Inferior parietal cortex (tissue), 1 donor: ENCODE measurements around the gene PRR5L.
"Not testable (repeated sequence)": the region's sequence is repeated elsewhere in the genome, so short reads cannot be mapped to it uniquely, and the experiment has no call there.

Experiments used
- DNase-seq: peaks from one replicate; pipeline ENCODE4 v3.0.0-alpha.2; 2016; ENCODE audit errors: extremely low spot score

PRR5L gene

DNA sequence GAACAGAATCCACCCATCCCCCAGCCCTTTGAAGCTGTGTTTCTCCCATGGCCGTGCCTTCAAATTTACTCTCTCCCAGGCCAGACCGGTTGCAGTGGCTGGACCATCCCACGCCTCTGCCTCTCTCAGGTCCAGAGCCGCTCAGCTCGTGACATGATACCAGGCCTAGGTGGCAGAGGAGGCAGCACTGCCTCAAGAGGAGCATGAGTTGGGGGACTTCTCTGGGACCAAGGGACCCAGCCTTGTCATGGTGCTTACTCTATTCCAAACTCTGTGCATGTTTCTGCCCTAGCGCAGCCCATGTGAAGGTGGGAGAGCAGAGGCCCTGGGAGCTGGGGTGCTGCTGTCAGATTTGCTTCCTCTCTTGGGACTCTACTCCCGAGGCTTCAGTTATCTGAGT, 163.0 kb downstream of the PRR5L start:
- no peak for DNase-seq

GRCh38 chr11:36460220-36460619, 164.1 kb downstream of the PRR5L start:
- no peak for DNase-seq

- no peak for DNase-seq
Measured at GRCh38 chr11:36462321-36462720, 166.2 kb downstream of the PRR5L start.

DNA sequence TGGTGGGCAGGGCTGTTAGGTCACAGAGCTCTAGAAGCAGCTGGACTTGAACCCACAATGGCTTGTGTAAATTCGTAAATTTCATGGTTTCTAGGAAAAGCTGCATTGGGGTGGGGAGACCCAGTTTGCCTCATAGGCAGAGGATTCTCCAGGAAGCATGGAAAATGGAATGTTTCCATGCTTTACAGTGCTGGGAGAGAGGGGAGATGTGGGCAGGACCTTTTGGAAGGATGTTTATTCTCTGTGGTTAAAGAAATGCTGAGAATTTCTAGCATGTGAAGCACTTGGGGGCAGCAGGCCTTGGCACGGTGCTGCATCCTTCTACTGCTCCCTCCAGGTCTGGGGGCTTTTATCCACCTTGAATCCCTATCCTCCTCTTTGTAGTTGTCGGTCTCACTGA, 167.7 kb downstream of the PRR5L start:
- DNase-seq = no peak

- no peak for DNase-seq
Measured at GRCh38 chr11:36464720-36465119, 168.6 kb downstream of the PRR5L start.

- no peak for DNase-seq
Measured at GRCh38 chr11:36465449-36466163, 169.5 kb downstream of the PRR5L start.

- no peak for DNase-seq
Measured at GRCh38 chr11:36467012-36467411, 170.9 kb downstream of the PRR5L start.

- DNase-seq = no peak
Measured at GRCh38 chr11:36467916-36468315, 171.8 kb downstream of the PRR5L start.

GRCh38 chr11:36469063-36469462, 173.0 kb downstream of the PRR5L start:
- DNase-seq = no peak

- no peak for DNase-seq
Measured at GRCh38 chr11:36469881-36470802, 174.1 kb downstream of the PRR5L start.

DNA sequence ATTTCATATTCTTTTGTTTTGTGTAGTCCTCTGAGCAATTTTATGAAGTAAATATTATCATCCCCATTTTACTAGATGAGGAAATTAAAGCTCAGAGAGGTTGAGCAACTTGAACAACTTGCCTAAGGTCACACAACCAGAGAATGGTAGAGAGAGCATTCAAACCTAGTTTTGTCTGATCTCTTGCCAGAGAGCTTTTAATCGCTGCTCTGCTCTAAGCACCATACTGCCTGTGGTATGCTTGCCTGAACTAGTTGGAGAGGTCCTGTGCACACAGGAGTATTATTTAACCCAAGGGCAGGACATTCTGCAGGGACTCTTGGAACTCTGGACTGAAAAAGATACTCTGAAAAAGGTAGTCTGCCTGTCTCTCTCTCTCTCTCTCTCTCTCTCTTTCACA, 175.5 kb downstream of the PRR5L start:
- DNase-seq = no peak

DNA sequence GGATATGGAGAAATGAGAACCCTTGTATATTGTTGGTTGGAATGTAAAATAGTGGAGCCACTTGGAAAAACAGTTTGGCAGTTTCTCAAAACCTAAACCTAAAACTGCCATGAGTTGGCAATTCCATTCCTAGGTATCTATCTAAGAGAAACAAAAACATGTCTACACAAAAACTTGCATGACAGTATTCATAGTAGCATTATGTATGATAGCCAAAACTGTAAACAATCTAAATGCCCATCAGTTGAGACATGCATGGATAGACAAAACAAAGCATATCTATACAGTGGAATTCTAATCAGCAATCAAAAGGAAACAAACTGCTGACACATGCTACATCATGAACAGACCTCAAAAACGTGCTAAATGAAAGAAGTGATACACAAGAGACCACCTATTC, 179.1 kb downstream of the PRR5L start:
- no peak for DNase-seq

DNA sequence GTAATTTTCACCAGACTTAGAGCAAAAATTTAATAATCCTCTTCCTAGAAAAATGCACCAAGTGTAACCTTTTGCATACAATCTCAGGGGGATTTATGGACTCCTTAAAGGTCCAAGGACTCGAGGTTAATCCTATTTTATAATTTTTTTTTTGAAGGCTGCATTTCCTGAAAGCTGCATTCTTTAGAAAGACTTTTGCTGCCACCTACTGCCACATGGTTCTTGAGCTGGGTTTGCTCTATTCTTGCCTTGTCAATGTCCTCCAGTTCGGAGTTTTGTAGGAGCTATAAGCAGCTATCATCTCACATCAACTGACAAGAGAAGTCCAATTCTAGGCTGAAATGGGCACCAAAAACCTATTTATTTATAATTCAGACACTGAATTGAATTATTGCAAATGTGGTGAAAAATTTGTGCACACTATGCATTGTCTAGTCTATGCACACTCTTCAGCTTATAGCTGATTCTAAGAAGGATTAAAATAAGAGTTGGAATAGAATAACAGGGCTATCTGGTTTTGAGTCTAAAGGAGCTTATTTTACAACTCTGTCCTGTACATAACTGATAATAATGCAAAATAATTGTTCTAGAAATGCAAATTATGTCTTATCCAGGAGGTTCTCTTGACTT, 182.7 kb downstream of the PRR5L start:
- DNase-seq = peak; percentile 83

DNA sequence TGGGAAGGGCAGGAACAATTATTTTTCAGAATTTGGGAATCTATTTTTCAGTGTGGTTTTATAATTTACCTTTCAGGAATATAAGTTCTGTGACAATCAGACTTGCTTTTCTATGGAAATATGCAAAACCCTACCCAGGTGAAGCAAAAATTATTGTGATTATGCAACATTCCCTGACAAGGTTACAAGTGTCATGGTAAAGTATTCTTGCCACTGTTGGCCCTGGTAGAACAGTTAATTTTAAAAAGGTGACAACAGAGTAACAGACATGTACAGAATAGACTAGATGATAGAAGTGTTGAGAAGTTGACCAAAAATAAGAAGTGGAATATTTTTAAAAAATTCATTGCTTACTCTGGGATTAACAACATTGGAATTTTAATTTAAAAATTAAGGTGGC, 184.7 kb downstream of the PRR5L start:
- no peak for DNase-seq

GRCh38 chr11:36483042-36483441, 187.0 kb downstream of the PRR5L start:
- not testable (repeated sequence) for DNase-seq

DNA sequence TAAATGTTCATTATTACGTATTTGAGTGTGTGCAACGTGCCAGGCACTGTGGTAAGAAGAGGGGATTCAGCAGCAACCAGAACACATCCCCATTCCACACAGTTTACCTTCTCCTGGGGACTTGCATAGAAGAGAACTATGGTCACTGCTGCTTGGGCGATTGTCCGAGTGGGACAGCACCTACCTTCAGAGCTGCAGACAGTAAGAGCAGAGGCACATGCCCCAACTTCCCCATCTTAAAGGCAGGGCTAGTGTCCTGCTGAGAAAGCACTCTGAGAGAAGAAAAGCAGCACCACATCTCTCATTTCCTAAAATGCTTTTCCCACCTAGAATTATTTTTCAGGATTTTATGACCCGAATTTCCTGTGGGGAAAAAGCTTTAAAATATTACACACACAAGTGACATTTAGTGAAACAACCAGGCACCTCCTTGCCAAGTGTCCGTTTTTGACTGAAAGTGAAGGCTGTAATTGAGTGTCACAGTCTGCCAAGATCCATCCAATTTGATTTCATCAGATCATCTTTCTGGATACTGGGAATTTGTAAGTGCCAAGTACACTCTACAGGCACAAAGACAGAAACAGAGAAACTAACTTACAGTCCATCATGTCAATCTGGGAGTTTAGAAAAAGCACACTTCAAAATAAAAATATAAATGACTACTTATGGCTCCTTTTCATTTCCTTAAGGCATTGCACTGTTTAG, 189.4 kb downstream of the PRR5L start:
- DNase-seq = no peak

DNA sequence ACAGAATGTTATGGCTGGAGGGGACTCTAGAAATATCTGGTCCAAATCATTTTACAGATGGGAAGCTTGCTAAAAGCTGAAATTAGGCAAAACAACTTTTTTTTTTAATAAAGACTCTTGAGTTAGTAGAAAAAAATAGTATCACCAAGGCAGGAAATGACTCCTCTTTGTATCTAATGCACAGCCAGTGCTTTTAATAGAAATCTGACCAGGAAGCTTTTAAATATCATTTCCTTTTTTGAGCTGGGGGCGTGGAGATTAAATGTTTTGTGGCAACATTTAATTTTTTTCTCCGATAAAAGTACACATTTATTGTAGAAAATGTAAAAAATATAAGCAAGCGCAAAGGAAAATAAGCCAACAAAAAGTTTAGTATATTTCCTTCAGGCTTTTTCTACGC, 191.5 kb downstream of the PRR5L start:
- no peak for DNase-seq

DNA sequence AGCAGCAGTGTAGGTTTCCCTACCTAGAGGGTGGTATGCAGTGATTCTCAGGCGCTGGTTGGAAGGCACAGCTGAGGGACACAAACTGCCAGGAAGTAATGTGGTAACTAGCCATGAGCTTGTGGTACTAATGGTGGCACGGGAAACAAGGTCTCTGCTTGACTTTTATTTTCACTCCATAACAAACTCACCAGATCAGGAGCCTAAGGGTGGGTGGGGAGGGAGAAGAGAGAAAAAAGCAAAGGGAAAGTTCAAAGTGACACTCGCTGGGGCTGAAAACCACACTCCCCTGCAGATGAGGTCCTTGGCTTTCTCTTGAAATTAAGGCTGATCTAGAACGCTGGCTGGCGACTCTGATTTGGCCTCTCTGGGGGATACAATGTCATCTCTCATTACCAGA, 192.0 kb downstream of the PRR5L start:
- no peak for DNase-seq

GRCh38 chr11:36490026-36490806, 194.1 kb downstream of the PRR5L start:
- DNase-seq = no peak

DNA sequence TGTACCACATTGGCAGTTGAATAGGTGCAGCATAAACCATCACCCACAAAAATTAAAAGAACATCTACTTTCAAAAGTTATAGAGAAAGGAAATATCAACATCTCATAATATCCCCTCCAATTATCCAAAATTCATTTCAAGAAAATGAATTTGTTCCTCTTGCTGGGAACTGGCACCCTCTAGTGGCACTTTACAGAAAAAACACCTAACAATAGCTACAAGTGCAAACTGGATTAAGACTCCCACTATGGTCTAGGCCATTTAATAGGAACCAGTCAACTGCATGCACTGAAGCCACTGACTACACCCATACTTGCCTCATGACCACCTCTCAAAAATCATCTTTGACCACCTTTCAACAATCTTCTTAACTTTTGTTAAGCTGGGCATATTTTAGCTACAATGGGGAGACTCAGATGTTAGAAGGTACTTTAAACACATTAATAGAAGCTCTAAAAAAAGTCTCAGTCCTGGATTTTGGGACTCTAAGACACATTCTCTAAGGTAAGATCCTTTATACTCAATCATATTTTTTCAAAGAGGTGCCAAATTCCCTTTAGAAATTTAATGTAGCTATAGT, 196.7 kb downstream of the PRR5L start:
- DNase-seq = peak; percentile 75

DNA sequence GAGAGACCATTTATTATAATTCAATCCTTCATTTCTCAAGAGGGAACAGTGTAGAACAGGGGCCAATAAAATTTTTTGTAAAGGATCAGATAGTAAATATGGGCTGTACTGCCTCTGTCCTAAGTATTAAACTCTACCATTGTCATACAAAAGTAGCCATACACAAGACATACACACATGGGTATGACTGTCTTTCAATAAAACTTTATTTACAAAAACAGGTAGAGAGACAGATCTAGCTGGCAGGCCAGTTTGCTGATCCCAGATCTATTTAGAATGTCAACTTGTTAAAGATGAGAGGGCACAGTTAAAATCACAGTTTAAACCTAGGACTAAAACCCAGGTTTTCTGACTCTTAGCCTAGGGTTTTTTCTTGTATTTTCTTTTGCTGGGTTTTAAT, 197.2 kb downstream of the PRR5L start:
- DNase-seq = no peak
